Measurements from ENCODE around the gene IFFO2. TPM values are rescaled to one million over a fixed set of nuclear protein-coding genes. Genes with fewer than 3 reads are reported as not detected.

Gene IFFO2
- total RNA-seq, 2 donors from 2014 or later = 4.6 to 6.4 TPM

DNA sequence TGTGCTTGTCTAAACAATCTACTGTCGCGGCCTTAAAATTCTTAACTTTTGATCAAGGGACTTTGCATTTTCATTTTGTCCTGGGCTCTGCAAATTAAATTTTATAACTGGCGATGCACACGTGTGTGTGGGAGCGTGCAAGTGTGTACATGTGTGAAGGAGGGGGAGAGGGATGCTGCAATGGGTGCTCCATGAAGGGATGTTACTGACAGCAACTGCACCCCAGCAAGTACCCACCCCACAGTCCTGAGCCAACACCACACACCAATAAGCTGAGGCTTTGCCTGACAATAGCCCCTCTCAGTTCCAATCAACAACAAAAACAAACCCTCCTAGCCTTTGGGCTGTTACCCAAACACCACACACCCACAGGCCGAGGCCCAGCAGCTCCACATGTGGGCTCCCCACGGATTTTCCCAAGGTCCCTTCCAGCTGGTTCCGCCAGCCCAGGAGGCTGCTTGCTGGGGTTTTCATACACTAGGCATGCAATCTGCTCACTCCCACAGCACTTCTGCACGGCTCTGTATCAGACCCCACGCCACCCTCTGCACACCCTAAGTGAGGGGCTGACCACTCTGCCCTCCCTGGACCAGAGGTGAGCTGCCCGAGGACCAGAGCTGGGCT lies 32.8 kb upstream of the IFFO2 start:
- Mint-ChIP-seq H3K4me1 (peaks cover 9% of the 10 kb centered on the region), H3K36me3 (ENCODE audit: low read depth) (no peaks in the 10 kb centered on the region), H3K9me3 (no peaks in the 10 kb centered on the region), H3K27ac (no peak overlapping the region), H3K27me3 (ENCODE audit: insufficient read depth) (peaks cover 9% of the 10 kb centered on the region), H3K4me3 (no peak overlapping the region)
- H3K4me1 ChIP-seq (ENCODE audit: control insufficient read depth, insufficient read depth, low read length) = peaks cover 4% of the 10 kb centered on the region
- H3K27me3 ChIP-seq (ENCODE audit: control insufficient read depth, insufficient read depth, low read length, poor library complexity, severe bottlenecking) = no peaks in the 10 kb centered on the region
- no peak overlapping the region for H3K4me3 ChIP-seq (ENCODE audit: low read length)
- no peaks in the 10 kb centered on the region for H3K36me3 ChIP-seq (ENCODE audit: control insufficient read depth, insufficient read depth, low read length)
- WGBS, 2 experiments (ENCODE audit: insufficient coverage in 1 of 2, insufficient read length in 1 of 2) = 82 to 91% methylated on average over 5 to 11 of the region's 11 CpGs
- TF ChIP-seq, protein P1, sequence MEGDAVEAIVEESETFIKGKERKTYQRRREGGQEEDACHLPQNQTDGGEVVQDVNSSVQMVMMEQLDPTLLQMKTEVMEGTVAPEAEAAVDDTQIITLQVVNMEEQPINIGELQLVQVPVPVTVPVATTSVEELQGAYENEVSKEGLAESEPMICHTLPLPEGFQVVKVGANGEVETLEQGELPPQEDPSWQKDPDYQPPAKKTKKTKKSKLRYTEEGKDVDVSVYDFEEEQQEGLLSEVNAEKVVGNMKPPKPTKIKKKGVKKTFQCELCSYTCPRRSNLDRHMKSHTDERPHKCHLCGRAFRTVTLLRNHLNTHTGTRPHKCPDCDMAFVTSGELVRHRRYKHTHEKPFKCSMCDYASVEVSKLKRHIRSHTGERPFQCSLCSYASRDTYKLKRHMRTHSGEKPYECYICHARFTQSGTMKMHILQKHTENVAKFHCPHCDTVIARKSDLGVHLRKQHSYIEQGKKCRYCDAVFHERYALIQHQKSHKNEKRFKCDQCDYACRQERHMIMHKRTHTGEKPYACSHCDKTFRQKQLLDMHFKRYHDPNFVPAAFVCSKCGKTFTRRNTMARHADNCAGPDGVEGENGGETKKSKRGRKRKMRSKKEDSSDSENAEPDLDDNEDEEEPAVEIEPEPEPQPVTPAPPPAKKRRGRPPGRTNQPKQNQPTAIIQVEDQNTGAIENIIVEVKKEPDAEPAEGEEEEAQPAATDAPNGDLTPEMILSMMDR (conservative IDR thresholded peaks at IDR 0.05) = no peak
- no peaks in the 10 kb centered on the region for H3K9me3 ChIP-seq (ENCODE audit: control insufficient read depth, low read length)
- no peak overlapping the region for H3K9ac ChIP-seq (ENCODE audit: extremely low read depth, low read length, poor library complexity, severe bottlenecking)
- DNase-seq = no peak
- H3K27ac ChIP-seq (ENCODE audit: low read depth, low read length) = no peak overlapping the region

DNA sequence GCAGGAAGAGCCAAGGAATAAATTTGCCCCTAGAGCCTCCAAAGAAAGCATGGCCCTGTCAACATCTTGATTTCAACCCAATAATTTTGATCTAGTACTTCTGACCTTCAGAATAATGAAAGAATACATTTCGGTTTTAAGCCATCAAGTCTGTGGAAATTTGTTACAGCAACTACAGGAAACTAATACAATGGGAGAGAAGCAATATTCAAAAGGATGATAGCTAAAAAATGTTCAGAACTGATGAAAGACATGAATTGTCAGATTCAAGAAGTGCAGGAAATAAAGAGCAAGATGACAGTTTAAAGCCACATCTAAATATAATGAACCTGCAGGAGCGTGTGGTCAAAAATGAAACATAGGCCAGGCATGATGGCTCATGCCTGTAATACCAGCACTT lies 24.8 kb upstream of the IFFO2 start:
- no peak for DNase-seq
- WGBS, 2 experiments (ENCODE audit: insufficient coverage in 1 of 2, insufficient read length in 1 of 2) = 95 to 100% methylated on average over 2 of the region's 2 CpGs
- Histone ChIP-seq H3K4me1 (ENCODE audit: control insufficient read depth, insufficient read depth, low read length) (no peaks in the 10 kb centered on the region), H3K9me3 (ENCODE audit: control insufficient read depth, low read length) (no peaks in the 10 kb centered on the region), H3K9ac (ENCODE audit: extremely low read depth, low read length, poor library complexity, severe bottlenecking) (no peak overlapping the region), H3K27me3 (ENCODE audit: control insufficient read depth, insufficient read depth, low read length, poor library complexity, severe bottlenecking) (no peaks in the 10 kb centered on the region), H3K27ac (ENCODE audit: low read depth, low read length) (no peak overlapping the region), H3K4me3 (ENCODE audit: low read length) (no peak overlapping the region), H3K36me3 (ENCODE audit: control insufficient read depth, insufficient read depth, low read length) (no peaks in the 10 kb centered on the region)
- peaks cover 8% of the 10 kb centered on the region for H3K9me3 Mint-ChIP-seq
- H3K36me3 Mint-ChIP-seq (ENCODE audit: low read depth) = no peaks in the 10 kb centered on the region
- H3K4me3 Mint-ChIP-seq = no peak overlapping the region
- peaks cover 6% of the 10 kb centered on the region for H3K4me1 Mint-ChIP-seq
- TF ChIP-seq, protein P1 (conservative IDR thresholded peaks at IDR 0.05) = no peak
- no peak overlapping the region for H3K27ac Mint-ChIP-seq
- H3K27me3 Mint-ChIP-seq (ENCODE audit: insufficient read depth) = peaks cover 31% of the 10 kb centered on the region

DNA sequence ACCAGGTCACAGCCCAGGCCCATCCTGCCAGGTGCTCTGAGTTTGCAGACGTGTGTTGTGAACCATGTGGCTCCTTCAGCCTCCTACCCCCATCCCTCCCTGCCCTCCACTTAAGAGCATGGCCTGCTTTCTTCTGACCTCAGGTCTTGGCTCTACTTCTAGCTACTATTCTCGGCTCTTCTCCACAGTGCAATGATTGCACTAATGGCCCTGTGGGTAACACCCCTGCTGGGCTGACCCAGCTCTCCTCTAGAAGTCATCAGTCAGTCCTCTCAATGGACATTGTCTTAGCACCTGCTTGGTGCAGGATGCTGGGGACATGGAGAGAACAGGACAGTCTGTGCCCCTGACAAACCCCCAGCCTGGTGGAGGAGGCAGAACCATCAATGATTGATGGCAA lies 22.2 kb upstream of the IFFO2 start:
- no peaks in the 10 kb centered on the region for H3K36me3 Mint-ChIP-seq (ENCODE audit: low read depth)
- H3K4me1 Mint-ChIP-seq = peaks cover 6% of the 10 kb centered on the region
- H3K36me3 ChIP-seq (ENCODE audit: control insufficient read depth, insufficient read depth, low read length) = no peaks in the 10 kb centered on the region
- H3K4me3 Mint-ChIP-seq = no peak overlapping the region
- H3K27me3 ChIP-seq (ENCODE audit: control insufficient read depth, insufficient read depth, low read length, poor library complexity, severe bottlenecking) = no peaks in the 10 kb centered on the region
- peaks cover 8% of the 10 kb centered on the region for H3K9me3 Mint-ChIP-seq
- H3K4me1 ChIP-seq (ENCODE audit: control insufficient read depth, insufficient read depth, low read length) = no peaks in the 10 kb centered on the region
- WGBS, 2 experiments (ENCODE audit: insufficient coverage in 1 of 2, insufficient read length in 1 of 2) = 77 to 88% methylated on average over 2 of the region's 2 CpGs
- no peak overlapping the region for H3K9ac ChIP-seq (ENCODE audit: extremely low read depth, low read length, poor library complexity, severe bottlenecking)
- no peak overlapping the region for H3K27ac Mint-ChIP-seq
- no peak overlapping the region for H3K27ac ChIP-seq (ENCODE audit: low read depth, low read length)
- H3K9me3 ChIP-seq (ENCODE audit: control insufficient read depth, low read length) = no peaks in the 10 kb centered on the region
- DNase-seq = no peak
- TF ChIP-seq, protein P1 (conservative IDR thresholded peaks at IDR 0.05) = no peak
- H3K4me3 ChIP-seq (ENCODE audit: low read length) = no peak overlapping the region
- H3K27me3 Mint-ChIP-seq (ENCODE audit: insufficient read depth) = peaks cover 21% of the 10 kb centered on the region

Measured in endodermal cell (in vitro differentiated cells).